ENCODE data around the gene WASHC3. TPM values are rescaled to one million over a fixed set of nuclear protein-coding genes. Genes with fewer than 3 reads are reported as not detected.

WASHC3 gene, protein sequence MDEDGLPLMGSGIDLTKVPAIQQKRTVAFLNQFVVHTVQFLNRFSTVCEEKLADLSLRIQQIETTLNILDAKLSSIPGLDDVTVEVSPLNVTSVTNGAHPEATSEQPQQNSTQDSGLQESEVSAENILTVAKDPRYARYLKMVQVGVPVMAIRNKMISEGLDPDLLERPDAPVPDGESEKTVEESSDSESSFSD
- total RNA-seq (2022; extraction: Qiagen RNA extraction), result 26.3 to 38.3 TPM (median 29.3 TPM) in 5 replicates

DNA sequence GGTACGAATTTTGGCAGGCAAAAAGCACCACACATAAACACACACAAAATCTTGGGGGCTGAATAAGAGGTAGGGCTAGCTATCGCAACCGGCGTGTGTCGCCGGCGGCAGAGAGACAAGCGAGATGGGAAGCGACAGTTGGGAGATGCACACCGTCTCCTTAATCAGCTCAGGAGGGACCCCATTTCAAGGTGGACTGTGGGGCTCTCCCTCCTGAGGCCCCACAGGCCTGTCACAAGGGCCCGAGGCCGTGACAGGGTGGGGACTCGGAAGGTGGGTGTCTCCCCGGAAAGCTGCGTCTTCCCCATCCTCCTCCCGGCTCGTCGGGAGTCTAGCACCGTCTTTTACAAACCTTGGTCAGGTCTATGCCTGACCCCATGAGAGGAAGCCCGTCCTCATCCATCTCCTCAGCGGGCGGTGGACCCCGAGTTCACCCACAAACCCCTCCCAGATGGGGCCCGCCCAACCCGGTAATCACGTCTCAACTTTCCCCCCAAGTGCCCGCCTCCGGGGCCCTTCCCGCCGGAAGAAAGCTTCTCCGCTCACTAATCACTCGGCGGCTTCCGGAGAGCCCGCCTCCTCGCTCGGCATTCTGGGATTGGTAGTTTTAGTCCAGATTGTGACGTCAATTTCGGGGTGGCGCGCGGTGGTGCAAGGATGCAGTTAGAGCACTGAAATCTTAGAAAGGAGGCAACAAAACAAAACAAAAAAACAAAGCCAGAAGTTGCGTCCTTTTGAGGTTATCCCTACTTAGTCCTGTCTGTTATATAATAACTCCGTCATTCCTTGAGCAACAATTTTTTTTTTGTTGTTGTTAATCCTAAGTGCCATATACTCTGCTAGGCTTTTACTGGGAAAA is at the start of gene WASHC3:
TSS of gene WASHC3 (minus strand) at position 432 of the 859 bp plus-strand sequence. CDS start at position 403, 29 bp downstream.

Other genes with a start within 250 kb of the WASHC3 start
- 11.7 to 13.9 TPM (median 12.5 TPM) in 5 replicates for gene GNPTAB, start 231.0 kb downstream of the WASHC3 start, total RNA-seq (2022; extraction: Qiagen RNA extraction)
- 17.3 to 22.6 TPM (median 19.8 TPM) in 5 replicates for gene DRAM1, start 184.4 kb downstream of the WASHC3 start, total RNA-seq (2022; extraction: Qiagen RNA extraction)
- 60.0 to 78.7 TPM (median 65.1 TPM) in 5 replicates for gene NUP37, start 58.1 kb upstream of the WASHC3 start, total RNA-seq (2022; extraction: Qiagen RNA extraction)
- gene PARPBP, start 58.2 kb upstream of the WASHC3 start, total RNA-seq (2022; extraction: Qiagen RNA extraction), result 16.6 to 23.5 TPM (median 19.2 TPM) in 5 replicates
- gene PMCH, start 135.8 kb upstream of the WASHC3 start, total RNA-seq (2022; extraction: Qiagen RNA extraction), result not detected in 5 replicates

Measured in A549 treated with Mapracorat at 1 μM for 4 hours (cell line).